GM19455 (cell line): ENCODE results near the gene SHISA5.

Experiments used
- ATAC-seq: cut with Tn5 transposase; IDR thresholded peaks from one replicate; pipeline ENCODE4 v1.9.1; 2021; ENCODE audit not compliant: unreplicated experiment

Gene SHISA5

GRCh38 chr3:48432411-48433371 lies 71.3 kb downstream of the SHISA5 start:
- ATAC-seq, result no peak

GRCh38 chr3:48431224-48432029 lies 72.5 kb downstream of the SHISA5 start:
- no peak for ATAC-seq

- ATAC-seq, result no peak
Observed at GRCh38 chr3:48430708-48431101, 73.3 kb downstream of the SHISA5 start.

- ATAC-seq, result no peak
Observed at GRCh38 chr3:48429960-48430707, 73.8 kb downstream of the SHISA5 start, which contains the start of gene PLXNB1. Gene PLXNB1, minus strand, starts transcription at chr3:48430086. Its CDS starts 5,475 bp downstream, at chr3:48424611.

GRCh38 chr3:48429317-48429959 lies 74.5 kb downstream of the SHISA5 start:
- no peak for ATAC-seq

- ATAC-seq, result no peak
Observed at GRCh38 chr3:48428572-48429316, 75.2 kb downstream of the SHISA5 start.

GRCh38 chr3:48428088-48428571 lies 75.8 kb downstream of the SHISA5 start:
- no peak for ATAC-seq

- ATAC-seq, result no peak
Observed at GRCh38 chr3:48427630-48427962, 76.4 kb downstream of the SHISA5 start.

- no peak for ATAC-seq
Observed at GRCh38 chr3:48426944-48427629, 76.9 kb downstream of the SHISA5 start.

GRCh38 chr3:48426401-48426909 lies 77.5 kb downstream of the SHISA5 start:
- ATAC-seq, result no peak

GRCh38 chr3:48425281-48425812 lies 78.6 kb downstream of the SHISA5 start:
- no peak for ATAC-seq

- ATAC-seq, result no peak
Observed at GRCh38 chr3:48423883-48424695, 79.9 kb downstream of the SHISA5 start.

GRCh38 chr3:48423241-48423882 lies 80.6 kb downstream of the SHISA5 start:
- ATAC-seq, result no peak

- no peak for ATAC-seq
Observed at GRCh38 chr3:48422681-48423080, 81.3 kb downstream of the SHISA5 start.

- no peak for ATAC-seq
Observed at GRCh38 chr3:48422272-48422671, 81.7 kb downstream of the SHISA5 start.

GRCh38 chr3:48420561-48420960 lies 83.4 kb downstream of the SHISA5 start:
- no peak for ATAC-seq

GRCh38 chr3:48419597-48419996 lies 84.4 kb downstream of the SHISA5 start:
- no peak for ATAC-seq
